B cell (primary cell): Measurements from ENCODE around the gene NPAS3. TPM values are rescaled to one million over a fixed set of nuclear protein-coding genes. Genes with fewer than 3 reads are reported as not detected.

Experiments
- ATAC-seq: fragments of 200-7000 bp; cut with Tn5 transposase; one replicate; pipeline ENCODE4 v1.10.0; 2021; ENCODE audit warnings: low read depth, mild to moderate bottlenecking, moderate number of reproducible peaks, moderate library complexity
- CTCF ChIA-PET: fragments of 350-600 bp; sonication (Branson Sonifier 250); formaldehyde crosslinking; loops from one replicate; lab custom pipeline; 2021; ENCODE audit warnings: antibody characterized with exemption, inconsistent platforms; lab: Charles Lee
- POLR2A ChIA-PET: fragments of 350-600 bp; sonication (Branson Sonifier 250); formaldehyde crosslinking; loops from one replicate; lab custom pipeline; 2021; ENCODE audit warnings: antibody characterized with exemption; lab: Charles Lee
- DNase-seq: peaks from one replicate; pipeline ENCODE4 v3.0.0; 2013
- H2AFZ ChIP-seq: 2 replicates; pipeline ENCODE4 v1.6.1; 2012; ENCODE audit warnings: mild to moderate bottlenecking, low read depth, low read length; ENCODE audit not compliant: insufficient read depth, poor library complexity, severe bottlenecking
- H3K27ac ChIP-seq, 2 donors: 1 replicate in 1 of 2; 2 replicates in 1 of 2; pipeline ENCODE4 v1.5.1; 2012 to 2013; ENCODE audit warnings: low read length in 2 of 2, mild to moderate bottlenecking in 2 of 2, moderate library complexity in 1 of 2
- H3K27me3 ChIP-seq, 4 experiments: fragments of 200-600 bp in 1 of 4; sonication (generic) in 1 of 4; replicated peaks in 1 of 4; 1 replicate in 2 of 4; 2 replicates in 2 of 4; pipeline versions ENCODE4 v1.6.1 to v1.7.0; 2013 to 2016; ENCODE audit warnings: low read length in 3 of 4, mild to moderate bottlenecking in 2 of 4, mixed read lengths in 1 of 4, moderate library complexity in 1 of 4; ENCODE audit not compliant: insufficient read depth in 4 of 4, control insufficient read depth in 3 of 4; ENCODE audit errors: control extremely low read depth in 1 of 4
- H3K36me3 ChIP-seq, 2 experiments: replicated peaks in 1 of 2; 1 replicate in 1 of 2; 2 replicates in 1 of 2; pipeline versions ENCODE4 v1.6.1 to v1.7.1; 2013; ENCODE audit warnings: low read length in 1 of 2; ENCODE audit not compliant: insufficient read depth in 2 of 2, control insufficient read depth in 1 of 2; ENCODE audit errors: control extremely low read depth in 1 of 2, extremely low read depth in 1 of 2
- H3K4me1 ChIP-seq, 2 donors: fragments of 200-600 bp in 1 of 2; sonication (generic) in 1 of 2; 1 replicate in 1 of 2; 2 replicates in 1 of 2; pipeline versions ENCODE4 v1.5.1 to v1.6.1; 2013 to 2017; ENCODE audit warnings: low read length in 2 of 2; ENCODE audit not compliant: control insufficient read depth in 2 of 2, insufficient read depth in 2 of 2
- H3K4me2 ChIP-seq: replicated peaks from 2 replicates; pipeline ENCODE3; 2012; ENCODE audit warnings: mild to moderate bottlenecking, low read depth, low read length; ENCODE audit not compliant: poor library complexity, severe bottlenecking
- H3K4me3 ChIP-seq, 5 experiments: fragments of 200-600 bp in 1 of 5; sonication (generic) in 1 of 5; 1 replicate in 3 of 5; 2 replicates in 2 of 5; pipeline versions ENCODE4 v1.5.1 to v1.7.0; 2011 to 2016; ENCODE audit warnings: low read length in 4 of 5, mild to moderate bottlenecking in 4 of 5, low read depth in 2 of 5, control low read depth in 1 of 5, moderate library complexity in 1 of 5; ENCODE audit not compliant: insufficient read depth in 1 of 5; ENCODE audit errors: control extremely low read depth in 1 of 5, extremely low read depth in 1 of 5
- H3K79me2 ChIP-seq: fragments of 200-600 bp; sonication (generic); one replicate; pipeline ENCODE4 v1.6.0; 2016; ENCODE audit warnings: low read length; ENCODE audit not compliant: control insufficient read depth, insufficient read depth
- H3K9ac ChIP-seq: fragments of 200-600 bp; sonication (generic); 2 replicates; pipeline ENCODE4 v1.6.1; 2017; ENCODE audit warnings: mild to moderate bottlenecking, low read length, moderate library complexity
- H3K9me3 ChIP-seq, 3 donors: one replicate each; pipeline versions ENCODE4 v1.6.1 to v1.7.1; 2013; ENCODE audit warnings: low read length in 2 of 3; ENCODE audit not compliant: control insufficient read depth in 2 of 3, insufficient read depth in 1 of 3; ENCODE audit errors: control extremely low read depth in 1 of 3
- H4K20me1 ChIP-seq: 2 replicates; pipeline ENCODE4 v1.6.0; 2012; ENCODE audit warnings: mild to moderate bottlenecking, low read length; ENCODE audit not compliant: insufficient read depth, control insufficient read depth, poor library complexity, severe bottlenecking
- H3K27ac Mint-ChIP-seq: one replicate; pipeline ENCODE4 v1.8.0; 2021; ENCODE audit warnings: mixed read lengths
- H3K27me3 Mint-ChIP-seq: one replicate; pipeline ENCODE4 v1.8.0; 2021; ENCODE audit warnings: mixed read lengths
- H3K4me1 Mint-ChIP-seq: one replicate; pipeline ENCODE4 v1.8.0; 2021; ENCODE audit warnings: mixed read lengths
- H3K4me3 Mint-ChIP-seq: one replicate; pipeline ENCODE4 v1.8.0; 2021; ENCODE audit warnings: mixed read lengths
- H3K9me3 Mint-ChIP-seq: one replicate; pipeline ENCODE4 v1.8.0; 2022; ENCODE audit warnings: mixed read lengths; ENCODE audit not compliant: insufficient read depth
- EZH2 ChIP-seq: IDR thresholded peaks from 2 replicates; pipeline ENCODE4 v1.6.1; 2012; ENCODE audit warnings: borderline replicate concordance, low read depth, mild to moderate bottlenecking, moderate library complexity, low read length; ENCODE audit not compliant: insufficient read depth, poor library complexity, severe bottlenecking
- WGBS: methylation state at CpG from one replicate; pipeline ENCODE4 v1.1.5; 2013; ENCODE audit warnings: missing lambda C conversion rate; ENCODE audit not compliant: insufficient coverage; 5-methylcytosine and 5-hydroxymethylcytosine counted together
- intact Hi-C: fragments of 100-400 bp; cut with micrococcal nuclease; formaldehyde crosslinking; loops from one replicate; pipeline ENCODE4 v1.10.0; 2022
- polyA plus RNA-seq: library from polyadenylated mRNA; depleted of rRNA; stranded (reverse); fragments of >200 nt; gene quantifications from 2 replicates; pipeline ENCODE4 v1.2.3, GENCODE V29; 2012
- total RNA-seq, 2 donors: library from RNA; stranded (reverse); fragments of 120-200 nt in 1 of 2; gene quantifications; 1 replicate in 1 of 2; 2 replicates in 1 of 2; pipeline versions ENCODE4 v1.2.3 to v1.2.4, GENCODE V29; 2013 to 2022
- TF ChIP-seq, protein P1 (sequence below): fragments of 200-600 bp; IDR thresholded peaks from one replicate; pipeline ENCODE4 v1.8.0; 2022; ENCODE audit warnings: antibody characterized with exemption, mild to moderate bottlenecking

NPAS3 gene
- total and polyA plus RNA-seq, 2 donors (not counting 1 experiment from before 2014, with no cell fraction given): not detected

DNA sequence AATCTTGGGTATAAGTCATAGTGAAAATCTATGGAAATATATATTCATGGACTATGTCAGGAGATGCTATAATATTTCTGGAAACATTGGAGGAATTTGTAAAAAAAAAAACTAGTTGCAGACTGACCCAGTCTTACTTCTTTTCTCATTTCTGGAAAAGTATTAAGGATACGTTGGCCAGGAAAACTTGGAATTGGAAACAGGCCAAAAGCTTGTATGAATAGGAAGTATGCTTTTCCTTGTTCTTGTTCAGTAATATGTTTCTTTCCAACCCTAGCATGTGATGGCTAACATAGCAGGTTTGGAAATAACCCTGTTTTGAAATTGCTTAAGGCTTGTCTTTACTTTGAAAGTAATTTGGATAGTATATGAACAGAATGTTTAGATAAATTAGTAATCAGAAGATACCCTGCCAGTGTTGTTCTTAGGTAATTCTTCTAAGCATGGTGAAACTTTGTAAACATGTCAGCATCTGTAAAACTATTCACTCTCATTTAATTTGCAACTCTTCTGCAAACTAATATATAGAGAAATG lies 316.2 kb downstream of the NPAS3 start:
- Histone ChIP-seq H2AFZ (no peak overlapping the region), H3K9me3 (no peaks in the 10 kb centered on the region), H3K4me1 (no peaks in the 10 kb centered on the region), H3K9ac (no peak overlapping the region), H3K79me2 (no peaks in the 10 kb centered on the region), H3K4me3 (no peak overlapping the region), H3K36me3 (no peaks in the 10 kb centered on the region), H3K4me2 (no peak overlapping the region), H4K20me1 (no peaks in the 10 kb centered on the region), H3K27me3 (no peaks in the 10 kb centered on the region), H3K27ac (no peak overlapping the region)
- CTCF ChIA-PET: no interaction called here
- POLR2A ChIA-PET: no interaction called here
- no peak overlapping the region for H3K27ac Mint-ChIP-seq
- no peaks in the 10 kb centered on the region for H3K27me3 Mint-ChIP-seq
- ATAC-seq (no peak), DNase-seq (no peak)
- no peak for TF ChIP-seq EZH2
- TF ChIP-seq, protein P1, sequence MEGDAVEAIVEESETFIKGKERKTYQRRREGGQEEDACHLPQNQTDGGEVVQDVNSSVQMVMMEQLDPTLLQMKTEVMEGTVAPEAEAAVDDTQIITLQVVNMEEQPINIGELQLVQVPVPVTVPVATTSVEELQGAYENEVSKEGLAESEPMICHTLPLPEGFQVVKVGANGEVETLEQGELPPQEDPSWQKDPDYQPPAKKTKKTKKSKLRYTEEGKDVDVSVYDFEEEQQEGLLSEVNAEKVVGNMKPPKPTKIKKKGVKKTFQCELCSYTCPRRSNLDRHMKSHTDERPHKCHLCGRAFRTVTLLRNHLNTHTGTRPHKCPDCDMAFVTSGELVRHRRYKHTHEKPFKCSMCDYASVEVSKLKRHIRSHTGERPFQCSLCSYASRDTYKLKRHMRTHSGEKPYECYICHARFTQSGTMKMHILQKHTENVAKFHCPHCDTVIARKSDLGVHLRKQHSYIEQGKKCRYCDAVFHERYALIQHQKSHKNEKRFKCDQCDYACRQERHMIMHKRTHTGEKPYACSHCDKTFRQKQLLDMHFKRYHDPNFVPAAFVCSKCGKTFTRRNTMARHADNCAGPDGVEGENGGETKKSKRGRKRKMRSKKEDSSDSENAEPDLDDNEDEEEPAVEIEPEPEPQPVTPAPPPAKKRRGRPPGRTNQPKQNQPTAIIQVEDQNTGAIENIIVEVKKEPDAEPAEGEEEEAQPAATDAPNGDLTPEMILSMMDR: no peak
- H3K4me3 Mint-ChIP-seq: no peak overlapping the region
- no CpG with 5 or more reads among the region's 1 CpG for WGBS
- H3K4me1 Mint-ChIP-seq: no peaks in the 10 kb centered on the region
- no peaks in the 10 kb centered on the region for H3K9me3 Mint-ChIP-seq
- intact Hi-C loops: no loop called here

DNA sequence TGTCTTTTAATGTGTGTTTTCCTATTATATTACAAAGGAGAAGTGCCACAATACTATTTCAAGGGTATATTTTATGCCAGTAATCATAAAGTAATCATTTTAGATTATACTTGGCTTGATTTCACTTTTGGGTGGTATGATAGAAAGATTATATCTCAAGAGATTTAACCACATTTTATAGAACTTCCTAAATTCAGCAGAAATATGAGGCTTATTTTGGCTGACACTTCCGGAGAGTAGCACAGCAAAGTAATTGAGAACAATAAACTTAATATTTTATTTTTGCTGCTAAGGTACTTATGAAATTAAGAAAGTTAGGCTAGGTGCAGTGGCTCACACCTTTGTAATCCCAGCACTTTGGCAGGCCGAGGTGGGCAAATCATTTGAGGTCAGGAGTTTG lies 319.1 kb downstream of the NPAS3 start:
- intact Hi-C loops: no loop called here
- POLR2A ChIA-PET: no interaction called here
- Histone ChIP-seq H2AFZ (no peak overlapping the region), H3K36me3 (no peaks in the 10 kb centered on the region), H3K27me3 (no peaks in the 10 kb centered on the region), H3K9ac (no peak overlapping the region), H3K27ac (no peak overlapping the region), H3K4me1 (no peaks in the 10 kb centered on the region), H3K79me2 (no peaks in the 10 kb centered on the region), H3K9me3 (no peaks in the 10 kb centered on the region), H4K20me1 (no peaks in the 10 kb centered on the region), H3K4me2 (no peak overlapping the region), H3K4me3 (no peak overlapping the region)
- no CpG with 5 or more reads among the region's 2 CpGs for WGBS
- no peaks in the 10 kb centered on the region for H3K4me1 Mint-ChIP-seq
- ATAC-seq (no peak), DNase-seq (no peak)
- no peaks in the 10 kb centered on the region for H3K27me3 Mint-ChIP-seq
- H3K27ac Mint-ChIP-seq: no peak overlapping the region
- TF ChIP-seq, protein P1: no peak
- TF ChIP-seq EZH2: no peak
- H3K9me3 Mint-ChIP-seq: no peaks in the 10 kb centered on the region
- CTCF ChIA-PET: no interaction called here
- H3K4me3 Mint-ChIP-seq: no peak overlapping the region
